WTC11 (cell line): ENCODE results near the gene TMEM178B. TPM values are rescaled to one million over a fixed set of nuclear protein-coding genes. Genes with fewer than 3 reads are reported as not detected.

ENCODE experiments used
- ATAC-seq: fragments of 200-7000 bp; cut with Tn5 transposase; 2 replicates; pipeline ENCODE4 v1.10.0; 2021; ENCODE audit warnings: mild to moderate bottlenecking, moderate library complexity
- CTCF ChIA-PET: fragments of 300-600 bp; sonication (Branson Sonifier 250); formaldehyde crosslinking; loops from one replicate; lab custom pipeline; 2021; ENCODE audit warnings: antibody characterized with exemption; lab: Charles Lee
- POLR2A ChIA-PET: fragments of 350-600 bp; sonication (Branson Sonifier 250); formaldehyde crosslinking; loops from one replicate; lab custom pipeline; 2021; ENCODE audit warnings: antibody characterized with exemption; lab: Charles Lee
- DNase-seq: peaks from one replicate; pipeline ENCODE4 v3.0.0; 2021; ENCODE audit warnings: low spot score
- H3K27ac Mint-ChIP-seq: 2 replicates; pipeline ENCODE4 v1.8.0; 2021; ENCODE audit warnings: mixed read lengths
- H3K27me3 Mint-ChIP-seq: 2 replicates; pipeline ENCODE4 v1.8.0; 2021; ENCODE audit warnings: low read depth, mild to moderate bottlenecking, moderate library complexity, mixed read lengths
- H3K36me3 Mint-ChIP-seq: 2 replicates; pipeline ENCODE4 v1.8.0; 2021; ENCODE audit warnings: mixed read lengths
- H3K4me1 Mint-ChIP-seq: 2 replicates; pipeline ENCODE4 v1.8.0; 2022; ENCODE audit warnings: mixed read lengths
- H3K4me3 Mint-ChIP-seq: 2 replicates; pipeline ENCODE4 v1.8.0; 2021; ENCODE audit warnings: mild to moderate bottlenecking, moderate library complexity, mixed read lengths
- H3K9me3 Mint-ChIP-seq: 2 replicates; pipeline ENCODE4 v1.8.0; 2021; ENCODE audit warnings: mixed read lengths
- E2F4 ChIP-seq: sonication (generic); formaldehyde crosslinking; IDR thresholded peaks from 2 replicates; pipeline ENCODE4 v1.8.1; 2022; ENCODE audit warnings: low read depth, mild to moderate bottlenecking, moderate library complexity, missing genetic modification reagents, borderline replicate concordance
- E2F5 ChIP-seq: sonication (generic); formaldehyde crosslinking; IDR thresholded peaks from 2 replicates; pipeline ENCODE4 v1.8.1; 2022; ENCODE audit warnings: mild to moderate bottlenecking, moderate library complexity, missing genetic modification reagents
- ETV6 ChIP-seq: sonication (generic); formaldehyde crosslinking; IDR thresholded peaks from 2 replicates; pipeline ENCODE4 v1.8.1; 2022; ENCODE audit warnings: mild to moderate bottlenecking, missing genetic modification reagents
- FOXK1 ChIP-seq: sonication (generic); formaldehyde crosslinking; IDR thresholded peaks from 2 replicates; pipeline ENCODE4 v1.8.0; 2022; ENCODE audit warnings: mild to moderate bottlenecking, moderate library complexity, missing genetic modification reagents
- FOXP1 ChIP-seq: sonication (generic); formaldehyde crosslinking; IDR thresholded peaks from 2 replicates; pipeline ENCODE4 v1.8.0; 2022; ENCODE audit warnings: missing genetic modification reagents, mild to moderate bottlenecking, moderate library complexity, borderline replicate concordance
- HMGXB4 ChIP-seq: sonication (generic); formaldehyde crosslinking; IDR thresholded peaks from 2 replicates; pipeline ENCODE4 v1.8.1; 2023; ENCODE audit warnings: mild to moderate bottlenecking, moderate library complexity, missing genetic modification reagents
- IRF2 ChIP-seq: sonication (generic); formaldehyde crosslinking; IDR thresholded peaks from 2 replicates; pipeline ENCODE4 v1.8.0; 2022; ENCODE audit warnings: low read depth, missing genetic modification reagents, borderline replicate concordance
- MAX ChIP-seq: sonication (generic); formaldehyde crosslinking; IDR thresholded peaks from 2 replicates; pipeline ENCODE4 v1.8.0; 2022; ENCODE audit warnings: mild to moderate bottlenecking, missing genetic modification reagents
- NFATC4 ChIP-seq: fragments of 250-450 bp; sonication (Bioruptor Pico); IDR thresholded peaks from 2 replicates; pipeline ENCODE4 v1.9.0; 2021; ENCODE audit warnings: mild to moderate bottlenecking
- PRRX2 ChIP-seq: fragments of 250-450 bp; sonication (Bioruptor Pico); IDR thresholded peaks from 2 replicates; pipeline ENCODE4 v1.8.0; 2021; ENCODE audit warnings: mild to moderate bottlenecking
- RORB ChIP-seq: fragments of 250-450 bp; sonication (Bioruptor Pico); IDR thresholded peaks from 2 replicates; pipeline ENCODE4 v1.9.0; 2021; ENCODE audit warnings: mild to moderate bottlenecking
- SP1 ChIP-seq: sonication (generic); formaldehyde crosslinking; conservative IDR thresholded peaks from 2 replicates; pipeline ENCODE4 v1.8.1; 2022; ENCODE audit warnings: missing genetic modification reagents
- TEAD1 ChIP-seq: sonication (generic); formaldehyde crosslinking; IDR thresholded peaks from 2 replicates; pipeline ENCODE4 v1.8.0; 2022; ENCODE audit warnings: mild to moderate bottlenecking, missing genetic modification reagents
- USF2 ChIP-seq: sonication (generic); formaldehyde crosslinking; IDR thresholded peaks from 2 replicates; pipeline ENCODE4 v1.8.1; 2023; ENCODE audit warnings: mild to moderate bottlenecking, missing genetic modification reagents, moderate library complexity
- ZBTB43 ChIP-seq: sonication (generic); formaldehyde crosslinking; IDR thresholded peaks from 2 replicates; pipeline ENCODE4 v1.8.1; 2023; ENCODE audit warnings: mild to moderate bottlenecking, missing genetic modification reagents
- ZNF219 ChIP-seq: sonication (generic); formaldehyde crosslinking; IDR thresholded peaks from 2 replicates; pipeline ENCODE4 v1.8.0; 2023; ENCODE audit warnings: missing genetic modification reagents, mild to moderate bottlenecking, borderline replicate concordance
- ZNF232 ChIP-seq: sonication (generic); formaldehyde crosslinking; IDR thresholded peaks from 2 replicates; pipeline ENCODE4 v1.8.0; 2022; ENCODE audit warnings: mild to moderate bottlenecking, missing genetic modification reagents
- ZNF396 ChIP-seq: fragments of 250-450 bp; sonication (Bioruptor Pico); IDR thresholded peaks from 2 replicates; pipeline ENCODE4 v1.8.0; 2021; ENCODE audit warnings: mild to moderate bottlenecking, moderate library complexity, borderline replicate concordance
- ZNF425 ChIP-seq: fragments of 250-450 bp; sonication (Bioruptor Pico); conservative IDR thresholded peaks from 2 replicates; pipeline ENCODE4 v1.9.0; 2021; ENCODE audit warnings: mild to moderate bottlenecking
- ZSCAN18 ChIP-seq: fragments of 250-450 bp; sonication (Bioruptor Pico); IDR thresholded peaks from 2 replicates; pipeline ENCODE4 v2.1.2; 2022; ENCODE audit warnings: mild to moderate bottlenecking, moderate library complexity
- total RNA-seq: library from RNA; stranded (reverse); gene quantifications from 3 replicates; pipeline ENCODE4 v1.2.3, GENCODE V29; 2021

TMEM178B gene
- total RNA-seq, 1 experiment from 2014 or later = 20.4 TPM

GRCh38 chr7:141421306-141421705, 347.4 kb downstream of the TMEM178B start (continued):
- TF ChIP-seq E2F5 (CRISPR knock-in tag) (no peak), ZSCAN18 (CRISPR knock-in tag) (no peak), FOXP1 (CRISPR knock-in tag) (no peak), ZNF219 (CRISPR knock-in tag) (no peak), HMGXB4 (CRISPR knock-in tag) (no peak)

- CTCF ChIA-PET = no interaction called here
- peaks cover 64% of the 10 kb centered on the region for H3K4me1 Mint-ChIP-seq
- DNase-seq (no peak), ATAC-seq (no peak)
- H3K27ac Mint-ChIP-seq = no peak overlapping the region; the same call in 1 of the 2 replicates
- TF ChIP-seq ZNF425 (CRISPR knock-in tag) (no peak), ETV6 (CRISPR knock-in tag) (no peak), E2F4 (no peak), ZNF232 (CRISPR knock-in tag) (no peak), ZBTB43 (CRISPR knock-in tag) (no peak), RORB (no peak), SP1 (no peak)
- H3K27me3 Mint-ChIP-seq = peaks cover 2% of the 10 kb centered on the region; the same call in 1 of the 2 replicates
- no peak overlapping the region for H3K4me3 Mint-ChIP-seq
- POLR2A ChIA-PET = no interaction called here
- H3K9me3 Mint-ChIP-seq = peaks cover 22% of the 10 kb centered on the region
- peaks cover 19% of the 10 kb centered on the region for H3K36me3 Mint-ChIP-seq
Observed at GRCh38 chr7:141427134-141427533, 353.3 kb downstream of the TMEM178B start.

- H3K27me3 Mint-ChIP-seq = peaks cover 2% of the 10 kb centered on the region; the same call in 1 of the 2 replicates
- DNase-seq = peak; percentile 66
- peaks cover 79% of the 10 kb centered on the region for H3K4me1 Mint-ChIP-seq
- peaks cover 21% of the 10 kb centered on the region for H3K9me3 Mint-ChIP-seq
- ChIA-PET CTCF (interaction anchor here (0.5 to 1.3 kb wide), 7 partner anchors 36 to 1989 kb away, joined by 3 to 4 read pairs (median 4); no protein-coding TSS in a partner anchor), POLR2A (interaction anchor here (0.6 kb wide), 1 partner anchor 1649 kb away, joined by 4 read pairs; no protein-coding TSS in a partner anchor)
- H3K4me3 Mint-ChIP-seq = peak overlapping the region; percentile 55
- peak overlapping the region; percentile 100 for H3K27ac Mint-ChIP-seq
- ATAC-seq = peak; percentile 90
- peaks cover 16% of the 10 kb centered on the region for H3K36me3 Mint-ChIP-seq
- 0 out of 2 replicates have a peak, but pooled peaks have one; percentile 58 for TF ChIP-seq ZNF396 (CRISPR knock-in tag)
- peak; percentile 89 for TF ChIP-seq MAX (CRISPR knock-in tag)
- 0 out of 2 replicates have a peak, but pooled peaks have one; percentile 66 for TF ChIP-seq PRRX2 (CRISPR knock-in tag)
- TF ChIP-seq USF2 (CRISPR knock-in tag) = peak; percentile 60
- 0 out of 2 replicates have a peak, but pooled peaks have one; percentile 53 for TF ChIP-seq TEAD1
- TF ChIP-seq ZSCAN18 (CRISPR knock-in tag) = peak; percentile 50; the same call in 1 of the 2 replicates
- peak; percentile 56; the same call in 1 of the 2 replicates for TF ChIP-seq FOXK1 (CRISPR knock-in tag)
- TF ChIP-seq IRF2 = no peak
- TF ChIP-seq NFATC4 = no peak
- no peak for TF ChIP-seq SP1
Observed at GRCh38 chr7:141430455-141431139, 356.7 kb downstream of the TMEM178B start.
